B cell (primary cell): ENCODE measurements around the gene TMEM120B. TPM values are rescaled to one million over a fixed set of nuclear protein-coding genes. Genes with fewer than 3 reads are reported as not detected.

Experiments
- ATAC-seq: fragments of 200-7000 bp; cut with Tn5 transposase; one replicate; pipeline ENCODE4 v1.10.0; 2021; ENCODE audit warnings: low read depth, mild to moderate bottlenecking, moderate number of reproducible peaks, moderate library complexity
- CTCF ChIA-PET: fragments of 350-600 bp; sonication (Branson Sonifier 250); formaldehyde crosslinking; loops from one replicate; lab custom pipeline; 2021; ENCODE audit warnings: antibody characterized with exemption, inconsistent platforms; lab: Charles Lee
- POLR2A ChIA-PET: fragments of 350-600 bp; sonication (Branson Sonifier 250); formaldehyde crosslinking; loops from one replicate; lab custom pipeline; 2021; ENCODE audit warnings: antibody characterized with exemption; lab: Charles Lee
- DNase-seq: peaks from one replicate; pipeline ENCODE4 v3.0.0; 2013
- H2AFZ ChIP-seq: 2 replicates; pipeline ENCODE4 v1.6.1; 2012; ENCODE audit warnings: mild to moderate bottlenecking, low read depth, low read length; ENCODE audit not compliant: insufficient read depth, poor library complexity, severe bottlenecking
- H3K27ac ChIP-seq, 2 donors: 1 replicate in 1 of 2; 2 replicates in 1 of 2; pipeline ENCODE4 v1.5.1; 2012 to 2013; ENCODE audit warnings: low read length in 2 of 2, mild to moderate bottlenecking in 2 of 2, moderate library complexity in 1 of 2
- H3K27me3 ChIP-seq, 4 experiments: fragments of 200-600 bp in 1 of 4; sonication (generic) in 1 of 4; replicated peaks in 1 of 4; 1 replicate in 2 of 4; 2 replicates in 2 of 4; pipeline versions ENCODE4 v1.6.1 to v1.7.0; 2013 to 2016; ENCODE audit warnings: low read length in 3 of 4, mild to moderate bottlenecking in 2 of 4, mixed read lengths in 1 of 4, moderate library complexity in 1 of 4; ENCODE audit not compliant: insufficient read depth in 4 of 4, control insufficient read depth in 3 of 4; ENCODE audit errors: control extremely low read depth in 1 of 4
- H3K36me3 ChIP-seq, 2 experiments: replicated peaks in 1 of 2; 1 replicate in 1 of 2; 2 replicates in 1 of 2; pipeline versions ENCODE4 v1.6.1 to v1.7.1; 2013; ENCODE audit warnings: low read length in 1 of 2; ENCODE audit not compliant: insufficient read depth in 2 of 2, control insufficient read depth in 1 of 2; ENCODE audit errors: control extremely low read depth in 1 of 2, extremely low read depth in 1 of 2
- H3K4me1 ChIP-seq, 2 donors: fragments of 200-600 bp in 1 of 2; sonication (generic) in 1 of 2; 1 replicate in 1 of 2; 2 replicates in 1 of 2; pipeline versions ENCODE4 v1.5.1 to v1.6.1; 2013 to 2017; ENCODE audit warnings: low read length in 2 of 2; ENCODE audit not compliant: control insufficient read depth in 2 of 2, insufficient read depth in 2 of 2
- H3K4me2 ChIP-seq: replicated peaks from 2 replicates; pipeline ENCODE3; 2012; ENCODE audit warnings: mild to moderate bottlenecking, low read depth, low read length; ENCODE audit not compliant: poor library complexity, severe bottlenecking
- H3K4me3 ChIP-seq, 5 experiments: fragments of 200-600 bp in 1 of 5; sonication (generic) in 1 of 5; 1 replicate in 3 of 5; 2 replicates in 2 of 5; pipeline versions ENCODE4 v1.5.1 to v1.7.0; 2011 to 2016; ENCODE audit warnings: low read length in 4 of 5, mild to moderate bottlenecking in 4 of 5, low read depth in 2 of 5, control low read depth in 1 of 5, moderate library complexity in 1 of 5; ENCODE audit not compliant: insufficient read depth in 1 of 5; ENCODE audit errors: control extremely low read depth in 1 of 5, extremely low read depth in 1 of 5
- H3K79me2 ChIP-seq: fragments of 200-600 bp; sonication (generic); one replicate; pipeline ENCODE4 v1.6.0; 2016; ENCODE audit warnings: low read length; ENCODE audit not compliant: control insufficient read depth, insufficient read depth
- H3K9ac ChIP-seq: fragments of 200-600 bp; sonication (generic); 2 replicates; pipeline ENCODE4 v1.6.1; 2017; ENCODE audit warnings: mild to moderate bottlenecking, low read length, moderate library complexity
- H3K9me3 ChIP-seq, 3 donors: one replicate each; pipeline versions ENCODE4 v1.6.1 to v1.7.1; 2013; ENCODE audit warnings: low read length in 2 of 3; ENCODE audit not compliant: control insufficient read depth in 2 of 3, insufficient read depth in 1 of 3; ENCODE audit errors: control extremely low read depth in 1 of 3
- H4K20me1 ChIP-seq: 2 replicates; pipeline ENCODE4 v1.6.0; 2012; ENCODE audit warnings: mild to moderate bottlenecking, low read length; ENCODE audit not compliant: insufficient read depth, control insufficient read depth, poor library complexity, severe bottlenecking
- H3K27ac Mint-ChIP-seq: one replicate; pipeline ENCODE4 v1.8.0; 2021; ENCODE audit warnings: mixed read lengths
- H3K27me3 Mint-ChIP-seq: one replicate; pipeline ENCODE4 v1.8.0; 2021; ENCODE audit warnings: mixed read lengths
- H3K4me1 Mint-ChIP-seq: one replicate; pipeline ENCODE4 v1.8.0; 2021; ENCODE audit warnings: mixed read lengths
- H3K4me3 Mint-ChIP-seq: one replicate; pipeline ENCODE4 v1.8.0; 2021; ENCODE audit warnings: mixed read lengths
- H3K9me3 Mint-ChIP-seq: one replicate; pipeline ENCODE4 v1.8.0; 2022; ENCODE audit warnings: mixed read lengths; ENCODE audit not compliant: insufficient read depth
- EZH2 ChIP-seq: IDR thresholded peaks from 2 replicates; pipeline ENCODE4 v1.6.1; 2012; ENCODE audit warnings: borderline replicate concordance, low read depth, mild to moderate bottlenecking, moderate library complexity, low read length; ENCODE audit not compliant: insufficient read depth, poor library complexity, severe bottlenecking
- WGBS: methylation state at CpG from one replicate; pipeline ENCODE4 v1.1.5; 2013; ENCODE audit warnings: missing lambda C conversion rate; ENCODE audit not compliant: insufficient coverage; 5-methylcytosine and 5-hydroxymethylcytosine counted together
- intact Hi-C: fragments of 100-400 bp; cut with micrococcal nuclease; formaldehyde crosslinking; loops from one replicate; pipeline ENCODE4 v1.10.0; 2022
- polyA plus RNA-seq: library from polyadenylated mRNA; depleted of rRNA; stranded (reverse); fragments of >200 nt; gene quantifications from 2 replicates; pipeline ENCODE4 v1.2.3, GENCODE V29; 2012
- total RNA-seq, 2 donors: library from RNA; stranded (reverse); fragments of 120-200 nt in 1 of 2; gene quantifications; 1 replicate in 1 of 2; 2 replicates in 1 of 2; pipeline versions ENCODE4 v1.2.3 to v1.2.4, GENCODE V29; 2013 to 2022
- TF ChIP-seq, protein P1 (sequence below): fragments of 200-600 bp; IDR thresholded peaks from one replicate; pipeline ENCODE4 v1.8.0; 2022; ENCODE audit warnings: antibody characterized with exemption, mild to moderate bottlenecking

TMEM120B gene
- total and polyA plus RNA-seq, 2 donors (not counting 1 experiment from before 2014, with no cell fraction given) = 9.2 to 9.7 TPM

DNA sequence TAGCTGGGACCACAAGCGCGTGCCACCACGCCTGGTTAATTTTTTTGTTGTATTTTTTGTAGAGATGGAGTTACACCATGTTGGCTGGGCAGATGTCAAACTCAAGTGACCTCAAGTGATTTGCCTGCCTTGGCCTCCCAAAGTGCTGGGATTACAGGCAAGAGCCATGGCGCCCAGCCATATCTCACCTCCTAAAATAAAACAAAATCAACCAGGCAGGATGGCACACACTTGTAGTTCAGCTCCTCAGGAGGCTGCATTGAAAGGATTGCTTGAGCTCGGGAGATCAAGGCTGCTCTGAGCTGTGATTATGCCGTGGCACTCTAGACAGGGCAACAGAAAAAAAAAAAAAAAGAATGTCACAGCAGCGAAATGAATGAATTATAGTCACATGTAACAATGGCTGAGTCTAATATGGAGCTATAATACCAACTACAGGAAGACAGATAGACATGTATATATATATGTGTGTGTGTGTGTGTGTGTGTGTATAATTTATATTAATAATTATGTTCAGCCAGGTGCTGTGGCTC is 19.3 kb upstream of the TMEM120B start:
- Mint-ChIP-seq H3K9me3 (no peaks in the 10 kb centered on the region), H3K27ac (no peak overlapping the region)

More for the DNA sequence above, 19.3 kb upstream of the TMEM120B start:
- H3K27ac ChIP-seq = no peak overlapping the region
- H3K4me3 ChIP-seq = no peak overlapping the region
- H3K27me3 ChIP-seq = no peaks in the 10 kb centered on the region
- no peak overlapping the region for H2AFZ ChIP-seq
- POLR2A ChIA-PET = interaction anchor here (0.6 to 0.7 kb wide), 3 partner anchors 100 to 808 kb away, joined by 4 to 5 read pairs (median 5); no protein-coding TSS in a partner anchor
- no peaks in the 10 kb centered on the region for H4K20me1 ChIP-seq
- no peaks in the 10 kb centered on the region for H3K36me3 ChIP-seq
- no peak overlapping the region for H3K4me2 ChIP-seq
- DNase-seq = no peak
- no peaks in the 10 kb centered on the region for H3K79me2 ChIP-seq
- 100% methylated on average over 2 of the region's 7 CpGs for WGBS
- Mint-ChIP-seq H3K4me3 (no peak overlapping the region), H3K4me1 (peaks cover 2% of the 10 kb centered on the region), H3K27me3 (no peaks in the 10 kb centered on the region)
- H3K9ac ChIP-seq = no peak overlapping the region
- intact Hi-C loops = no loop called here
- H3K9me3 ChIP-seq = no peaks in the 10 kb centered on the region
- CTCF ChIA-PET = interaction anchor here (0.7 to 14.0 kb wide), 8 partner anchors 19 to 118 kb away, joined by 3 to 155 read pairs (median 4); partner anchors contain the start of genes RHOF and TMEM120B
- no peak for ATAC-seq
- TF ChIP-seq EZH2 = no peak
- TF ChIP-seq, protein P1, sequence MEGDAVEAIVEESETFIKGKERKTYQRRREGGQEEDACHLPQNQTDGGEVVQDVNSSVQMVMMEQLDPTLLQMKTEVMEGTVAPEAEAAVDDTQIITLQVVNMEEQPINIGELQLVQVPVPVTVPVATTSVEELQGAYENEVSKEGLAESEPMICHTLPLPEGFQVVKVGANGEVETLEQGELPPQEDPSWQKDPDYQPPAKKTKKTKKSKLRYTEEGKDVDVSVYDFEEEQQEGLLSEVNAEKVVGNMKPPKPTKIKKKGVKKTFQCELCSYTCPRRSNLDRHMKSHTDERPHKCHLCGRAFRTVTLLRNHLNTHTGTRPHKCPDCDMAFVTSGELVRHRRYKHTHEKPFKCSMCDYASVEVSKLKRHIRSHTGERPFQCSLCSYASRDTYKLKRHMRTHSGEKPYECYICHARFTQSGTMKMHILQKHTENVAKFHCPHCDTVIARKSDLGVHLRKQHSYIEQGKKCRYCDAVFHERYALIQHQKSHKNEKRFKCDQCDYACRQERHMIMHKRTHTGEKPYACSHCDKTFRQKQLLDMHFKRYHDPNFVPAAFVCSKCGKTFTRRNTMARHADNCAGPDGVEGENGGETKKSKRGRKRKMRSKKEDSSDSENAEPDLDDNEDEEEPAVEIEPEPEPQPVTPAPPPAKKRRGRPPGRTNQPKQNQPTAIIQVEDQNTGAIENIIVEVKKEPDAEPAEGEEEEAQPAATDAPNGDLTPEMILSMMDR = no peak
- H3K4me1 ChIP-seq = peaks cover 0 to 4% of the 10 kb centered on the region in 2 donors
